H1 (cell line): ENCODE measurements around the gene FMN2. TPM values are rescaled to one million over a fixed set of nuclear protein-coding genes. Genes with fewer than 3 reads are reported as not detected.

Experiments used
- CTCF ChIA-PET: fragments of 300-600 bp; sonication (Branson Sonifier 250); formaldehyde crosslinking; loops from one replicate; lab custom pipeline; 2021; ENCODE audit not compliant: partially characterized antibody; lab: Charles Lee
- POLR2A ChIA-PET: fragments of 300-600 bp; sonication (Branson Sonifier 250); formaldehyde crosslinking; loops from one replicate; lab custom pipeline; 2021; ENCODE audit warnings: inconsistent platforms; ENCODE audit not compliant: partially characterized antibody; lab: Charles Lee
- DNase-seq, 2 experiments: peaks; one replicate each; pipeline versions ENCODE4 v3.0.0 to v3.0.0-alpha.2; 2010 to 2022; ENCODE audit warnings: low spot score in 2 of 2, low read depth in 1 of 2, mixed read lengths in 1 of 2
- FAIRE-seq: peaks from 2 replicates; lab custom pipeline; 2011; peaks lifted over from hg19 to GRCh38; lab: Jason Lieb, UNC
- H2AFZ ChIP-seq: 2 replicates; pipeline ENCODE4 v1.8.1; 2012; ENCODE audit warnings: low read length, inconsistent platforms
- H2AK5ac ChIP-seq: 2 replicates; pipeline ENCODE4 v1.6.1; 2013; ENCODE audit warnings: low read depth, low read length
- H2BK120ac ChIP-seq: replicated peaks from 2 replicates; pipeline ENCODE3; 2013; ENCODE audit warnings: low read depth, low read length, inconsistent platforms
- H2BK12ac ChIP-seq: 2 replicates; pipeline ENCODE4 v1.6.1; 2013; ENCODE audit warnings: low read depth, low read length
- H2BK15ac ChIP-seq: 2 replicates; pipeline ENCODE4 v1.6.1; 2013; ENCODE audit warnings: low read length
- H2BK20ac ChIP-seq: 2 replicates; pipeline ENCODE4 v1.6.1; 2013; ENCODE audit warnings: low read length
- H2BK5ac ChIP-seq: 2 replicates; pipeline ENCODE4 v1.6.1; 2013; ENCODE audit warnings: low read depth, low read length
- H3K14ac ChIP-seq: 2 replicates; pipeline ENCODE4 v1.6.1; 2013; ENCODE audit warnings: inconsistent platforms; ENCODE audit not compliant: insufficient read length
- H3K18ac ChIP-seq: 2 replicates; pipeline ENCODE4 v1.6.1; 2013; ENCODE audit warnings: low read length; ENCODE audit errors: extremely low read depth
- H3K23ac ChIP-seq: 2 replicates; pipeline ENCODE4 v1.6.1; 2013; ENCODE audit warnings: inconsistent platforms; ENCODE audit not compliant: insufficient read length
- H3K23me2 ChIP-seq: 2 replicates; pipeline ENCODE4 v1.6.1; 2013; ENCODE audit warnings: low read depth, low read length
- H3K27ac ChIP-seq: 2 replicates; pipeline ENCODE4 v1.6.1; 2011; ENCODE audit warnings: low read depth, low read length, inconsistent platforms
- H3K27me3 ChIP-seq, 4 experiments: replicated peaks in 1 of 4; 1 replicate in 1 of 4; 2 replicates in 3 of 4; pipeline versions ENCODE4 v1.6.1 to v1.8.1; 2011 to 2013; ENCODE audit warnings: low read length in 3 of 4, mild to moderate bottlenecking in 3 of 4, inconsistent platforms in 2 of 4, mixed read lengths in 2 of 4, moderate library complexity in 1 of 4; ENCODE audit not compliant: control insufficient read depth in 3 of 4, insufficient read depth in 3 of 4; ENCODE audit errors: extremely low read depth in 1 of 4
- H3K36me3 ChIP-seq, 4 experiments: 2 replicates each; pipeline versions ENCODE4 v1.6.1 to v1.8.1; 2011 to 2013; ENCODE audit warnings: mild to moderate bottlenecking in 4 of 4, low read length in 3 of 4, moderate library complexity in 2 of 4, control low read depth in 1 of 4, inconsistent platforms in 1 of 4; ENCODE audit not compliant: insufficient read depth in 4 of 4, control insufficient read depth in 2 of 4
- H3K4ac ChIP-seq: replicated peaks from 2 replicates; pipeline ENCODE3; 2013; ENCODE audit warnings: low read length, low read depth, mixed read lengths, inconsistent platforms; ENCODE audit not compliant: insufficient read length
- H3K4me1 ChIP-seq, 4 experiments: replicated peaks in 1 of 4; 1 replicate in 1 of 4; 2 replicates in 3 of 4; pipeline versions ENCODE4 v1.6.1 to v1.8.1; 2011 to 2013; ENCODE audit warnings: low read length in 3 of 4, inconsistent platforms in 2 of 4, mixed read lengths in 1 of 4; ENCODE audit not compliant: insufficient read depth in 4 of 4, control insufficient read depth in 3 of 4
- H3K4me2 ChIP-seq, 2 experiments: 2 replicates each; pipeline versions ENCODE4 v1.6.1 to v1.8.1; 2011 to 2013; ENCODE audit warnings: low read depth in 2 of 2, low read length in 2 of 2, control low read depth in 1 of 2, inconsistent platforms in 1 of 2, mild to moderate bottlenecking in 1 of 2; ENCODE audit not compliant: insufficient read depth in 1 of 2
- H3K4me3 ChIP-seq, 4 experiments: fragments of 200-600, 300-600 bp in 1 of 4; sonication (generic), shearing (Covaris generic), sonication (Bioruptor Twin) in 1 of 4; 2 replicates each; pipeline versions ENCODE4 v1.5.1 to v1.8.1; 2011 to 2016; ENCODE audit warnings: low read length in 4 of 4, low read depth in 3 of 4, control low read depth in 2 of 4, inconsistent platforms in 2 of 4, mild to moderate bottlenecking in 2 of 4, mixed read lengths in 1 of 4, moderate library complexity in 1 of 4; ENCODE audit not compliant: insufficient read depth in 2 of 4; ENCODE audit errors: extremely low read depth in 1 of 4
- H3K56ac ChIP-seq: replicated peaks from 2 replicates; pipeline ENCODE3; 2013; ENCODE audit warnings: low read depth, mild to moderate bottlenecking, mixed read lengths, low read length, inconsistent platforms; ENCODE audit not compliant: insufficient read length
- H3K79me1 ChIP-seq: 2 replicates; pipeline ENCODE4 v1.6.1; 2013; ENCODE audit warnings: low read depth, low read length, control low read depth
- H3K79me2 ChIP-seq, 2 experiments: 2 replicates each; pipeline versions ENCODE4 v1.6.1 to v1.8.1; 2012 to 2013; ENCODE audit warnings: low read length in 2 of 2, mild to moderate bottlenecking in 2 of 2, inconsistent platforms in 1 of 2; ENCODE audit not compliant: insufficient read depth in 2 of 2, control insufficient read depth in 1 of 2
- H3K9ac ChIP-seq, 4 experiments: replicated peaks in 1 of 4; 1 replicate in 1 of 4; 2 replicates in 3 of 4; pipeline versions ENCODE4 v1.6.1 to v1.8.1; 2011 to 2013; ENCODE audit warnings: low read depth in 3 of 4, low read length in 3 of 4, control low read depth in 2 of 4, mild to moderate bottlenecking in 2 of 4, moderate library complexity in 2 of 4, inconsistent platforms in 1 of 4; ENCODE audit errors: extremely low read depth in 1 of 4
- H3K9me3 ChIP-seq, 2 experiments: 2 replicates each; pipeline versions ENCODE4 v1.6.1 to v1.8.1; 2012 to 2013; ENCODE audit warnings: mild to moderate bottlenecking in 2 of 2, moderate library complexity in 2 of 2, control low read depth in 1 of 2, inconsistent platforms in 1 of 2, low read depth in 1 of 2, low read length in 1 of 2, mixed read lengths in 1 of 2; ENCODE audit not compliant: insufficient read depth in 2 of 2
- H4K20me1 ChIP-seq, 2 experiments: replicated peaks in 1 of 2; 2 replicates each; pipeline versions ENCODE3 to v1.8.1; 2011 to 2013; ENCODE audit warnings: inconsistent platforms in 2 of 2, low read length in 2 of 2, mild to moderate bottlenecking in 1 of 2; ENCODE audit not compliant: insufficient read depth in 2 of 2, control insufficient read depth in 1 of 2
- H4K5ac ChIP-seq: 2 replicates; pipeline ENCODE4 v1.6.1; 2013; ENCODE audit warnings: low read length, low read depth, mixed read lengths, inconsistent platforms; ENCODE audit not compliant: insufficient read length
- H4K8ac ChIP-seq: 2 replicates; pipeline ENCODE4 v1.8.0; 2013; ENCODE audit warnings: mild to moderate bottlenecking, moderate library complexity, low read length, inconsistent platforms; ENCODE audit not compliant: insufficient read depth; ENCODE audit errors: extremely low read depth
- H4K91ac ChIP-seq: replicated peaks from 2 replicates; pipeline ENCODE3; 2013; ENCODE audit warnings: low read length, mixed read lengths, inconsistent platforms; ENCODE audit not compliant: insufficient read length
- CEBPB ChIP-seq: IDR thresholded peaks from 2 replicates; pipeline ENCODE4 v1.6.1; 2012; ENCODE audit warnings: low read depth, low read length
- ZNF274 ChIP-seq: IDR thresholded peaks from 2 replicates; pipeline ENCODE4 v1.7.0; 2012; ENCODE audit warnings: low read length, borderline replicate concordance; ENCODE audit errors: extremely low read depth
- WGBS, 2 experiments: shearing (Covaris generic) in 1 of 2; methylation state at CpG; one replicate each; pipeline versions ENCODE4 v1.1.6 to v1.1.7; 2013 to 2015; ENCODE audit warnings: low lambda C conversion rate in 2 of 2, mixed read lengths in 2 of 2, inconsistent platforms in 1 of 2, low coverage in 1 of 2, missing lambda C conversion rate in 1 of 2; ENCODE audit not compliant: insufficient replicate concordance in 2 of 2, insufficient coverage in 1 of 2, insufficient read length in 1 of 2; ENCODE audit errors: extremely low coverage in 1 of 2, missing lambda C conversion rate in 1 of 2; 5-methylcytosine and 5-hydroxymethylcytosine counted together
- polyA plus RNA-seq, 7 experiments: library from polyadenylated mRNA; depleted of rRNA in 3 of 7; stranded (reverse) in 5 of 7; unstranded in 2 of 7; fragments of >200 nt in 5 of 7; fragments of 200-250 nt in 2 of 7; gene quantifications; 1 replicate in 5 of 7; 2 replicates in 1 of 7; 4 replicates in 1 of 7; pipeline versions ENCODE4 v1.2.1 to v1.2.3, GENCODE V29; 2011 to 2013; ENCODE audit warnings: missing spikeins in 2 of 7, mixed read lengths in 2 of 7
- total RNA-seq: library from RNA; stranded (reverse); fragmentation: NEBNext Ultra II Directional; extraction: Animal tissue kit (Norgen Biotek cat#: 25700); gene quantifications from 2 replicates; pipeline ENCODE4 v1.2.1, GENCODE V29; 2021

FMN2 gene
- total and polyA plus RNA-seq, 2 of the 8 experiments (the other 6 are each of a cell fraction or from before 2014, with no cell fraction given): 0.83 to 2.0 TPM

DNA sequence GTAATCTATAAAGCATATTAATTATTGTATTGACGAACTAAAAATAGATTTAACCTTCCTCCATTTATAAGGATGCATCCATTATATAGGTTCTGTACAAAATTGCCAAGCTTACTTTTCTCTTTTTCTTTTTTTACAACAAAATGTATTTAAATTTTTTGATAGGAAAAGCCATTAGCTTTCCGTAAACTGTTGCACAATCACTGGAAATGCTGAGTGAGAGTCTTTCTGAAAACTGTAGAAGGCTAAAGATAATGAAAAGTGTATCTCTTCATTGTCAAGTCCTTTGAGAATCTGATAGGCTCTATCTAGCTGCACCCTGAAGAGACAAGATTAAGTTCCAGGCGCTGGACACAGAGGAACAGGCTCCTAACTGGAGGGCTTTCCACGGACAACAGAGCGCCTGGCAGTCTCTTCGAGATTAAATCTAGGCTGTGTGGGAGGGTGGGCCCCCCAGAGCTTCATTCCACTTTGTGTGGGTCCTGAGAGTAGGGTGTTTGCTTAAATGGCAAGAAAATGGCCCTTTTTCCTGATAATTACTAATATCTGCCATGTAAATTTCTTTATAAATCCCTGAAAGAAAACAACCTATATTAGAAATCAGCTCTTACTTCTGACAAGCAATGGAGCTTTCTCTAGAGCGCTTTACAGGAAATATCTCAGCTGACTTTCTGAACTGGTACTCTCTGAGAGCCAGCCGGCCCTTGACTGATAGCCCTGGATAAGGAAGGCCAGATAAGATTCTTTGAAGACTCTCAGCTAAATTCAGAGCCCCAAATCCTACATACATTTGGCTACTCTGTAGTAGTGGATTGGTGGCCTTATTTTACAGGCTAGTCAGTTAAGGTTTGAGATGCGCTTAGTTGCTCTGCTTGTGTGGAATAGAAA lies 108.3 kb downstream of the FMN2 start:
- DNase-seq: no peak
- 88% methylated on average over 9 of the region's 9 CpGs; no CpG with 5 or more reads in 1 of the 2 experiments for WGBS, 2 experiments
- CTCF ChIA-PET: interaction anchor here (0.6 to 1.7 kb wide), 8 partner anchors 11 to 897 kb away, joined by 3 to 7 read pairs (median 3); no protein-coding TSS in a partner anchor
- Histone ChIP-seq H3K4ac (no peak overlapping the region), H3K27ac (no peak overlapping the region), H3K79me1 (no peaks in the 10 kb centered on the region), H3K4me2 (no peak overlapping the region), H3K9ac (no peak overlapping the region), H4K20me1 (no peaks in the 10 kb centered on the region), H2AK5ac (no peak overlapping the region), H3K9me3 (peaks cover 0 to 5% of the 10 kb centered on the region in 2 experiments; a peak in 1 of 4 replicates), H3K14ac (no peak overlapping the region), H3K4me3 (no peak overlapping the region), H2BK15ac (no peak overlapping the region), H2BK5ac (no peak overlapping the region), H4K8ac (no peak overlapping the region), H4K5ac (no peak overlapping the region), H3K27me3 (peaks cover 0 to 1% (median 0%) of the 10 kb centered on the region in 4 experiments; a peak in 1 of 7 replicates), H4K91ac (no peak overlapping the region), H3K23ac (no peak overlapping the region), H3K4me1 (no peaks in the 10 kb centered on the region), H3K79me2 (no peaks in the 10 kb centered on the region), H2BK12ac (no peak overlapping the region), H3K23me2 (no peaks in the 10 kb centered on the region), H3K36me3 (no peaks in the 10 kb centered on the region; a peak in 1 of 8 replicates), H3K18ac (no peak overlapping the region), H2BK20ac (no peak overlapping the region), H2BK120ac (no peak overlapping the region), H3K56ac (no peak overlapping the region), H2AFZ (no peak overlapping the region)
- FAIRE-seq: no peak
- no peak for TF ChIP-seq ZNF274
- TF ChIP-seq CEBPB: peak; percentile 64; the same call in 1 of the 2 replicates
- POLR2A ChIA-PET: no interaction called here
